Measurements from ENCODE around the gene FAP.

The FAP gene

DNA sequence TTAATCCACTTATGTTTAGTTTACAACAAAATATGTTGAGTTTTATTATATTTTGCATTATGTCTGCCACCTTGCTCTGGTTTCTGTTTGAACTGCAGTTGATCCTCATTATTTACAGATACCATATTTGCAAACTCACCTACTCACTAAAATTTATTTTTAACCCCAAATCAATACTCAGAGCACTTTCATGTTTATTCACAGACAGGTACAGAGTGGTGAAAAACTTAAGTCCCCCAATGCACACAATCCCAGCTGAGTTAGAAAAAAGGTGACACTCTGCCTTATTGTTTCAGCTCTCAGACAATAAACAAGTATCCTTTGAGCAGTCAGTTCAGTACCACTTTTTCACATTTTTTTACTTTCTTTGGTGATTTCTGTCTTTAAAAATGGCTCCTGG is 104.9 kb downstream of the FAP start:
- DNase-seq (ENCODE audit: low read depth in 2 of 2, low spot score in 1 of 2) = no peak

DNA sequence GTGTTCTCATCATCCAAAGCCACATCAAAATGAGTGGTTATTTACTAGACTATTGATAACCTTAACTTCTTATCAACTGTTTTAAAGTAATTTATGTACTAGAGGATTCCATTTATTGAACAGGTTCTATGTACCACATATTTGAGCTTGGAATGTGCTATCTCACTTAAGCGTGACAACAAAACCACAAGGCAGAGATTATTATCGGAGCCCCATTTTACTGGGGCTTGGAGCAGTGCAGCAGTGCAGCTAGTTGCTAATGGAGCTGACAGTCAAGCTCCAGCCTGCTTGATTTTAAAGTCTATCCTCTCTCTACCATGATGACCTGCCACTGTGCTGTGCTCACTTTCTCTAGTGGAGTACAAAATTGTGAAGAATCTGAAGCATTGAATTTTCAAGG is 115.8 kb downstream of the FAP start:
- no peak for DNase-seq (ENCODE audit: low read depth in 2 of 2, low spot score in 1 of 2)

DNA sequence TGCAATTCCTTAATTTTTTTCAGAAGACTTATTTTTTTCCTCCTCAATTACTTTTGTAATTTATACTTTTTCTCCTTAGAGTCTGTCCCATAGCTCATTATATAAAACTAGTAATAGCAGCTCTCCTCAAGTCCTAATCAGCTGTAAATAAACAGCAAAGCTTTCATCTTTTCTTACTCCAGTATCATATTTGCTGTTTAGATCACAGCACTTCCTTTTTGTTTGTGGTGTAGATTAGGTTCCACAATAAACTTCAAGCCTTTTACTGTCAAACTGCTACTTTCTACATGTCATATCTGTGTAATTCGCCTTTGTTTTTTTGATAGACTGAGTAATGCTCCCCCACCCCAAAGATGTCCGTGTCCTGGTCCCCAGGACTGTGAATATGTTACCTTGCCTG is 116.7 kb downstream of the FAP start:
- DNase-seq (ENCODE audit: low read depth in 2 of 2, low spot score in 1 of 2) = no peak

DNA sequence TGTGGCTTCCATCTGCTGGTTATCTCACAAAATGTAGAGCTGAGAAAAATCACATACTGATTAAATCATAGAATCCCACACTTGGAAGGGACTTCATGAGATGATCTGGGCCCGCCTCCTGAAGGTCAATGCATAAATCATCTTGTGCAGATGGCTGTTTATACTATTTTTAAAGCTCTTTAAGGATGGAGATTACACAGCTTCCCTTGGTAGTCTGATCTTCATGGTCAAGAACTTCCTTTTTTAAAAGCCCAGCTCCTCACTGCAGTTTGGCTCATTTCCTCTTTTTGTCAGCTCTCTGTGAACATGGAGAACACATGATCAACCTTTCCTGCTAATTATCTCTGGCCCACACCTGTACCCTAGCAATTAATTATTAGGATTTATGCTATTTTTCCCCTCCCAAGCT is 117.1 kb downstream of the FAP start:
- DNase-seq (ENCODE audit: low read depth in 2 of 2, low spot score in 1 of 2) = no peak

DNA sequence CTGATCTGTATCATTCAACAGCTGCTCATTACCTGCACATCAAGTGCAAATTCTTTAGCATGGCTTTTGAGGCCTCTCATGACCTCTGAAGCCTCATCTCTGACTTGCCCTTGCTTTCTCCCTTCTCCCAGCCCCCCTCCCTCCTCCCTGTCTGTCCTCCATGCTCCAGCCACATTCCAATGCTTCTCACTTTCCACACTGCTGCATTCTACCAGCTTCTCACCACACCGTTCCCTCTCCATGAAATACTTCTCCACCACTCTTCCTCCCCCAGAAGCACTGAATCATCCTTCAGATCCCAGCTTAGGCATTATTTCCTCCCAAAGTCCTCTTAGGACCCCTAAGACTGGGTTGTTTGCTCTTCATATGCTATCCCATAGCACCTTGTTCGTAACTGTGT is 118.1 kb downstream of the FAP start:
- DNase-seq (ENCODE audit: low read depth in 2 of 2, low spot score in 1 of 2) = no peak

DNA sequence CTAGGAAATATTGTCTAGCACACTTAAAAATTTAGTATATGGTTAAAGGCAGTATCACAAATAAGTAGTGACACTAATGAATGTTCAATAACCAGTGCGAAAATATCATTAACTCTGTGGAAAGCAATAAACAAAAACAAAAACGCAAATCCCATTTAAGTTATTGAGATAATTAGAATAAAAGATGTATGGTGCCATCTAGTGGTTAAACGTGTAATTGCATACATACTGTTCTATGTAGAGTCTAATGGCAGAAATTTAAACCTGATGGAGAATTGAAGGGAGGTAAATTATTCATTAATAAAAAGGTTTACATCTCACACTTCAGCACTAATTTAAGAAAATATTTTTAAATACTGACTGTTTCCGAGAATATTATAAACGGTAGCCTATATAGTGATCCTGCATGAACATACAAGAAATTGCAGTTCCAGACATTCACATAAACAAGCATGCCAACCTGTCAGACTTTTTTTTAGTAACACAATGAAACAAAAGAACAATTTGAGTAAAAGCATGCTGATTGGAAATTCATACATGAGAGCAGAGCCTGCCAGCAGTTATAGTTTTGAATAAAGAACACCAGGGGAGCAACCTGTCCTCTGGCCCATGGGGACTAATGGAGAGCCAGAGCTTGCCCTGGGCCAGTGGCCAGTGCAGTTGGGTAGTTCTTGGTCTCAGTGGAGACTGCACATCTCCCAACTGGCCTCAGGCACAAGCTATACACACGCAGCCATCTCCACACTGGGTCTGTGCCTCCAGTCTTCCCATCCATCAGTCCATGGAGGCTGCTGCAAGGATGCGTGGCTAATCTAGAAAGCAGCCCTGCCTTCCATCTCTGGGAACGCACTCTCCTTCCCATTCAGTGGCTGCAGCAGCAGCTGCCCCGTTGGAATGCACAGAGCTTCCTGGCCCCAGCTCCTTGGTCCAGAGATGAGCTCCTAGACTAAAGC is 119.2 kb downstream of the FAP start:
- no peak for DNase-seq (ENCODE audit: low read depth in 2 of 2, low spot score in 1 of 2)

Data from stimulated activated CD8-positive, alpha-beta memory T cell treated with anti-CD3 and anti-CD28 coated beads, Interleukin-4, amount 100 ng/mL, for 1 hour (primary cell).